AG09309 (cell line): Measurements from ENCODE around the gene SEMA3E.

Experiments
- DNase-seq: peaks from one replicate; pipeline ENCODE4 v3.0.0-alpha.2; 2010; ENCODE audit warnings: low read depth
- H3K4me3 ChIP-seq: 2 replicates; pipeline ENCODE4 v1.5.1; 2011; ENCODE audit warnings: mild to moderate bottlenecking, low read depth, low read length, moderate library complexity; ENCODE audit not compliant: control insufficient read depth
- TF ChIP-seq, protein P1 (sequence below): IDR thresholded peaks from 2 replicates; pipeline ENCODE4 v1.5.1; 2011; ENCODE audit warnings: mild to moderate bottlenecking, low read depth, low read length, inconsistent platforms; ENCODE audit not compliant: insufficient read depth, control insufficient read depth; ENCODE audit errors: missing control alignments

The SEMA3E gene

DNA sequence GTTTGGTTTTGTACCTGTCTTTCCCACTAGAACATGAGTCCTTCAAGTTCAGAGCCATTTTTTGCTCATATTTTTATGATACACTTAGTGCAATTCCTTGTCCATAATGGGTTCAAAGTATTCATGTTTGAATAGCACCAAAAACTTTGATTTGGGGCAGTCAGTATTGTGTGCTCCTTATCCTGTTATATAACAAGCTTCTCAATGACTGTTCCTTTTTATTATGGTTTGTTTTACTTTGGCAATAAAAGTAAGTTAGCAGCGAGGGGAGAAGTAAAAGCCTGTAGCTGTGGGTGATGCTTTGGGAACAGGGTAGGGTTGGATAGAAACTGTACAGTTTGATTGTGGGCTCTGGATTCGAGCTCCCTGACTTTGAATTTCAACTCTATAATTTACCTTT, 311.9 kb downstream of the SEMA3E start:
- TF ChIP-seq, protein P1, sequence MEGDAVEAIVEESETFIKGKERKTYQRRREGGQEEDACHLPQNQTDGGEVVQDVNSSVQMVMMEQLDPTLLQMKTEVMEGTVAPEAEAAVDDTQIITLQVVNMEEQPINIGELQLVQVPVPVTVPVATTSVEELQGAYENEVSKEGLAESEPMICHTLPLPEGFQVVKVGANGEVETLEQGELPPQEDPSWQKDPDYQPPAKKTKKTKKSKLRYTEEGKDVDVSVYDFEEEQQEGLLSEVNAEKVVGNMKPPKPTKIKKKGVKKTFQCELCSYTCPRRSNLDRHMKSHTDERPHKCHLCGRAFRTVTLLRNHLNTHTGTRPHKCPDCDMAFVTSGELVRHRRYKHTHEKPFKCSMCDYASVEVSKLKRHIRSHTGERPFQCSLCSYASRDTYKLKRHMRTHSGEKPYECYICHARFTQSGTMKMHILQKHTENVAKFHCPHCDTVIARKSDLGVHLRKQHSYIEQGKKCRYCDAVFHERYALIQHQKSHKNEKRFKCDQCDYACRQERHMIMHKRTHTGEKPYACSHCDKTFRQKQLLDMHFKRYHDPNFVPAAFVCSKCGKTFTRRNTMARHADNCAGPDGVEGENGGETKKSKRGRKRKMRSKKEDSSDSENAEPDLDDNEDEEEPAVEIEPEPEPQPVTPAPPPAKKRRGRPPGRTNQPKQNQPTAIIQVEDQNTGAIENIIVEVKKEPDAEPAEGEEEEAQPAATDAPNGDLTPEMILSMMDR: no peak
- DNase-seq: no peak
- H3K4me3 ChIP-seq: no peak overlapping the region

GRCh38 chr7:83326223-83326622, 322.7 kb downstream of the SEMA3E start:
- TF ChIP-seq, protein P1: no peak
- H3K4me3 ChIP-seq: no peak overlapping the region
- no peak for DNase-seq

DNA sequence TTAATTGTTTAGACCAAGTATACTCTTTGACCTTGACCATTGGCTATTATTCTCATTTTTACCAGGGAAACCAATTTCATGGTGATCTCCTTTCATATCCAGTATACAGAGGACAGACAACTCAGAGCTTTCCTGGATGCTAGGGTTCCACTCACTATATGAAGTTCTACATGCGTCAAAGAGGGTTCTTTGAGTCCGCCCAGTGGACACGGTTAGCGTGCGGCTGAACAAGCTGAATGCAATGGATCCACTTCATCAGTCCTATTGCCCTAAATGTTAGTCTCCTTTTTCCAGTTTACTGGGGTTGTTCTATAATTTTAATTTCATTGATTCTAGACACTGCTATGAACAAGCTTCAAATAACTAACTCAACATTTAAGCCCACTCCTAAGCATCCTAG, 323.9 kb downstream of the SEMA3E start:
- H3K4me3 ChIP-seq: no peak overlapping the region
- no peak for DNase-seq
- TF ChIP-seq, protein P1: no peak

DNA sequence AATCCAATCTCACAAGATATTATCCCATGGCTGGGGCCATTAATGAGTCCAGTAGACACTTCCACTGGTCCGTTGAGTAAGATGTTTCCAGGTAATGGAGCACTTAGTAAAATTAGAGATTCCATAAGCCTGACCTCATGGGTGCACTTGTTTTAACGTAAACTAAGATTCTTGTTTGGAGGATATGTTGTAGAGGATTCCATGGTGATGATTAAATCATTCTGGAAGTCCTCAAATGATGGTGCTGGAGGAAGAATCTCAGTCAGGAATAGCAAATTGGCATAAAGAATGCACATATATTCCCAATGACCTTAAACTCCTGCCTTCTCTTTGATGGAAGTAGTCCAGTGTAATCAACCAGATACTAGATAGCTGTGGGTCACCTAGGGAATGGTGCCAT, 324.3 kb downstream of the SEMA3E start:
- DNase-seq: no peak
- TF ChIP-seq, protein P1: no peak
- H3K4me3 ChIP-seq: no peak overlapping the region

DNA sequence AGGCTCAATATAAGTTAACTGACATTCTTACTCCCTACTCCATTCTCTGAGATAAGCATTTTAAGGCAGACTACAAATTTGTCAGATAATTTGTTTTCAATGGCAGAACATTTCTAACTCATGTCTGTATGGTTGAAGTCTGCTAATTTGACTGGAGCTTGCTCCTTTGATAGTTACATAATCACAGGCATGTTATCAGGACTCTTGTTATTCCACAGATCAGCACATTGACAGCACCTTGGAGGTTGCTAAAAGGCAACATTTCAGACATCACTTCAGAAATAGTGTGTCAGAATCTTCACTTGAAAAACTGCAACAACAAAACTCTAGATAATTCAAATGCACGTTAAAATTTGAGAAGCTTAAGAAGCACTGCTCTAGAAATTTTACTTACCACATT, 327.9 kb downstream of the SEMA3E start:
- TF ChIP-seq, protein P1: no peak
- DNase-seq: no peak
- no peak overlapping the region for H3K4me3 ChIP-seq

- DNase-seq: no peak
- TF ChIP-seq, protein P1: no peak
- no peak overlapping the region for H3K4me3 ChIP-seq
Observed at GRCh38 chr7:83313931-83314330, 335.0 kb downstream of the SEMA3E start.
